ENCODE results near the gene CCDC63. TPM values are rescaled to one million over a fixed set of nuclear protein-coding genes. Genes with fewer than 3 reads are reported as not detected.

Gene CCDC63
- total RNA-seq, 1 experiment from 2014 or later, result 0.98 TPM

GRCh38 chr12:110819646-110820045, 27.1 kb upstream of the CCDC63 start:
- no peak for ATAC-seq
- ChIA-PET POLR2A (no interaction called here), CTCF (no interaction called here)
- Mint-ChIP-seq H3K27me3 (ENCODE audit: low read depth) (peaks cover 40% of the 10 kb centered on the region), H3K36me3 (no peaks in the 10 kb centered on the region), H3K4me3 (no peak overlapping the region), H3K27ac (no peak overlapping the region), H3K9me3 (no peaks in the 10 kb centered on the region), H3K4me1 (peaks cover 18% of the 10 kb centered on the region)
- TF ChIP-seq ZNF317 (CRISPR knock-in tag; IDR thresholded peaks at IDR 0.05; ENCODE audit: borderline replicate concordance, low read depth), result no peak
- DNase-seq (ENCODE audit: low spot score), result no peak

GRCh38 chr12:110821917-110822316, 24.9 kb upstream of the CCDC63 start:
- Mint-ChIP-seq H3K27me3 (ENCODE audit: low read depth) (peaks cover 21% of the 10 kb centered on the region), H3K36me3 (no peaks in the 10 kb centered on the region), H3K4me1 (peaks cover 9% of the 10 kb centered on the region), H3K9me3 (no peaks in the 10 kb centered on the region), H3K4me3 (no peak overlapping the region), H3K27ac (no peak overlapping the region)
- CTCF ChIA-PET, result interaction anchor here (0.5 to 1.1 kb wide), 2 partner anchors 59 to 185 kb away, joined by 3 read pairs; no protein-coding TSS in a partner anchor
- TF ChIP-seq KAT7 (CRISPR knock-in tag; IDR thresholded peaks at IDR 0.05; ENCODE audit: borderline replicate concordance) (no peak), MXD4 (CRISPR knock-in tag; IDR thresholded peaks at IDR 0.05; ENCODE audit: borderline replicate concordance) (no peak), ZBTB43 (CRISPR knock-in tag; IDR thresholded peaks at IDR 0.05) (no peak), TP53 (CRISPR knock-in tag; IDR thresholded peaks at IDR 0.05) (no peak), CTCF (IDR thresholded peaks at IDR 0.05) (no peak), EMX1 (CRISPR knock-in tag; IDR thresholded peaks at IDR 0.05) (no peak), USF2 (CRISPR knock-in tag; IDR thresholded peaks at IDR 0.05) (no peak), HMGXB4 (CRISPR knock-in tag; IDR thresholded peaks at IDR 0.05) (no peak), SOX15 (CRISPR knock-in tag; IDR thresholded peaks at IDR 0.05) (no peak), GTF2I (CRISPR knock-in tag; conservative IDR thresholded peaks at IDR 0.05) (no peak), ERG (CRISPR knock-in tag; IDR thresholded peaks at IDR 0.05) (no peak), RORB (CRISPR knock-in tag; IDR thresholded peaks at IDR 0.05) (no peak), ESRRA (CRISPR knock-in tag; IDR thresholded peaks at IDR 0.05; ENCODE audit: borderline replicate concordance) (no peak), CREB1 (CRISPR knock-in tag; IDR thresholded peaks at IDR 0.05) (no peak)
- no peak for DNase-seq (ENCODE audit: low spot score)
- no peak for ATAC-seq
- POLR2A ChIA-PET, result no interaction called here

- Mint-ChIP-seq H3K27me3 (ENCODE audit: low read depth) (peaks cover 23% of the 10 kb centered on the region), H3K27ac (no peak overlapping the region), H3K9me3 (no peaks in the 10 kb centered on the region), H3K4me3 (no peak overlapping the region), H3K4me1 (peaks cover 9% of the 10 kb centered on the region; the same call in 1 of the 2 replicates), H3K36me3 (no peaks in the 10 kb centered on the region)
- ATAC-seq, result no peak
- ChIA-PET POLR2A (no interaction called here), CTCF (interaction anchor here (1.1 kb wide), 2 partner anchors 60 to 125 kb away, joined by 3 read pairs; no protein-coding TSS in a partner anchor)
- DNase-seq (ENCODE audit: low spot score), result no peak
- TF ChIP-seq GTF2I (CRISPR knock-in tag; conservative IDR thresholded peaks at IDR 0.05) (no peak), ZNF232 (CRISPR knock-in tag; IDR thresholded peaks at IDR 0.05) (no peak), ESRRA (CRISPR knock-in tag; IDR thresholded peaks at IDR 0.05; ENCODE audit: borderline replicate concordance) (no peak), CREB1 (CRISPR knock-in tag; IDR thresholded peaks at IDR 0.05) (no peak), ARID4B (CRISPR knock-in tag; IDR thresholded peaks at IDR 0.05; ENCODE audit: borderline replicate concordance) (no peak), ZNF416 (CRISPR knock-in tag; IDR thresholded peaks at IDR 0.05) (no peak), ZBTB43 (CRISPR knock-in tag; IDR thresholded peaks at IDR 0.05) (no peak), NR3C1 (CRISPR knock-in tag; conservative IDR thresholded peaks at IDR 0.05; ENCODE audit: low read depth) (no peak)
Measured at GRCh38 chr12:110822821-110823415, 23.9 kb upstream of the CCDC63 start.
